AG09319 (cell line): ENCODE measurements around the gene KCNG4.

Experiments
- DNase-seq: peaks from one replicate; pipeline ENCODE4 v3.0.0-alpha.2; 2010; ENCODE audit warnings: low read depth; ENCODE audit errors: extremely low read depth
- CTCF ChIP-seq: IDR thresholded peaks from 2 replicates; pipeline ENCODE4 v1.5.1; 2011; ENCODE audit warnings: low read depth, mild to moderate bottlenecking, inconsistent platforms, low read length, moderate library complexity

The KCNG4 gene

GRCh38 chr16:84193480-84193879 lies 46.3 kb downstream of the KCNG4 start:
- DNase-seq: no peak
- no peak for TF ChIP-seq CTCF

GRCh38 chr16:84191466-84191865 lies 48.3 kb downstream of the KCNG4 start:
- TF ChIP-seq CTCF: no peak
- no peak for DNase-seq

GRCh38 chr16:84190731-84191388 lies 49.0 kb downstream of the KCNG4 start, which contains the start of gene ADAD2:
Gene ADAD2 (plus strand): TSS chr16:84191157. CDS start chr16:84191231, 74 bp downstream.
- DNase-seq: no peak
- no peak for TF ChIP-seq CTCF

- peak; percentile 90 for DNase-seq
- peak; percentile 93 for TF ChIP-seq CTCF
These were observed 53.0 kb downstream of the KCNG4 start, which contains the start of gene TAF1C for GRCh38 chr16:84186685-84187437. Gene TAF1C (minus strand): TSS chr16:84187057. CDS start chr16:84184988, 2,069 bp downstream.

GRCh38 chr16:84184775-84185174 lies 55.0 kb downstream of the KCNG4 start:
- no peak for TF ChIP-seq CTCF
- DNase-seq: no peak

- no peak for DNase-seq
- TF ChIP-seq CTCF: peak; percentile 11
These were observed 55.8 kb downstream of the KCNG4 start for GRCh38 chr16:84183911-84184591.

GRCh38 chr16:84183572-84183875 lies 56.3 kb downstream of the KCNG4 start:
- TF ChIP-seq CTCF: no peak
- no peak for DNase-seq
